ENCODE results near the gene DCXR.
A peak's percentile ranks its signal among the peaks of the same experiment; 100 is the strongest.
"Not testable (repeated sequence)": the region's sequence is repeated elsewhere in the genome, so short reads cannot be mapped to it uniquely, and the experiment has no call there.

The DCXR gene

GRCh38 chr17:82041144-82041814 is 3.8 kb upstream of the DCXR start:
- Histone ChIP-seq H3K27ac (ENCODE audit: low read depth, low read length) (no peak overlapping the region), H3K9ac (ENCODE audit: low read length in 5 of 5) (no peak overlapping the region), H3K27me3 (ENCODE audit: control insufficient read depth in 5 of 5, insufficient read depth in 4 of 5, low read length in 5 of 5) (no peaks in the 10 kb centered on the region), H3K9me3 (ENCODE audit: control insufficient read depth in 5 of 5, low read length in 5 of 5) (no peaks in the 10 kb centered on the region), H3K4me1 (ENCODE audit: control insufficient read depth in 5 of 5, insufficient read depth in 5 of 5, low read length in 5 of 5) (peaks cover 4 to 19% (median 12%) of the 10 kb centered on the region in 5 donors), H3K4me3 (ENCODE audit: low read depth in 1 of 5, low read length in 5 of 5) (no peak overlapping the region), H3K36me3 (ENCODE audit: control insufficient read depth in 5 of 5, insufficient read depth in 5 of 5, low read length in 5 of 5) (no peaks in the 10 kb centered on the region)

- Histone ChIP-seq H3K9ac (ENCODE audit: low read length in 5 of 5) (no peak overlapping the region), H3K4me1 (ENCODE audit: control insufficient read depth in 5 of 5, insufficient read depth in 5 of 5, low read length in 5 of 5) (peaks cover 4 to 27% (median 20%) of the 10 kb centered on the region in 5 donors), H3K36me3 (ENCODE audit: control insufficient read depth in 5 of 5, insufficient read depth in 5 of 5, low read length in 5 of 5) (peaks cover 0 to 3% (median 0%) of the 10 kb centered on the region in 5 donors), H3K27ac (ENCODE audit: low read depth, low read length) (no peak overlapping the region), H3K9me3 (ENCODE audit: control insufficient read depth in 5 of 5, low read length in 5 of 5) (no peaks in the 10 kb centered on the region), H3K4me3 (ENCODE audit: low read depth in 1 of 5, low read length in 5 of 5) (no peak overlapping the region), H3K27me3 (ENCODE audit: control insufficient read depth in 5 of 5, insufficient read depth in 4 of 5, low read length in 5 of 5) (no peaks in the 10 kb centered on the region)
Measured at GRCh38 chr17:82039695-82040299, 2.3 kb upstream of the DCXR start.

- not testable (repeated sequence) for H3K9me3 ChIP-seq (ENCODE audit: control insufficient read depth in 5 of 5, low read length in 5 of 5); H3K27me3 ChIP-seq (ENCODE audit: control insufficient read depth in 5 of 5, insufficient read depth in 4 of 5, low read length in 5 of 5); H3K36me3 ChIP-seq (ENCODE audit: control insufficient read depth in 5 of 5, insufficient read depth in 5 of 5, low read length in 5 of 5); H3K27ac ChIP-seq (ENCODE audit: low read depth, low read length); H3K4me3 ChIP-seq (ENCODE audit: low read depth in 1 of 5, low read length in 5 of 5); H3K9ac ChIP-seq (ENCODE audit: low read length in 5 of 5)
- peaks cover 4 to 29% (median 24%) of the 10 kb centered on the region in 5 donors for H3K4me1 ChIP-seq (ENCODE audit: control insufficient read depth in 5 of 5, insufficient read depth in 5 of 5, low read length in 5 of 5)
Measured at GRCh38 chr17:82038796-82039409, 1.4 kb upstream of the DCXR start.

GRCh38 chr17:82037889-82038195 is 345 bp upstream of the DCXR start:
- Histone ChIP-seq H3K27ac (ENCODE audit: low read depth, low read length) (peak overlapping the region; percentile 40), H3K27me3 (ENCODE audit: control insufficient read depth in 5 of 5, insufficient read depth in 4 of 5, low read length in 5 of 5) (no peaks in the 10 kb centered on the region), H3K9ac (ENCODE audit: low read length in 5 of 5) (peak overlapping the region in 2 of 5 donors; percentile 14 to 48), H3K4me3 (ENCODE audit: low read depth in 1 of 5, low read length in 5 of 5) (peak overlapping the region; percentile 53 to 69 (median 65)), H3K4me1 (ENCODE audit: control insufficient read depth in 5 of 5, insufficient read depth in 5 of 5, low read length in 5 of 5) (peaks cover 4 to 29% (median 24%) of the 10 kb centered on the region in 5 donors), H3K36me3 (ENCODE audit: control insufficient read depth in 5 of 5, insufficient read depth in 5 of 5, low read length in 5 of 5) (peaks cover 0 to 3% (median 0%) of the 10 kb centered on the region in 5 donors), H3K9me3 (ENCODE audit: control insufficient read depth in 5 of 5, low read length in 5 of 5) (no peaks in the 10 kb centered on the region)

DNA sequence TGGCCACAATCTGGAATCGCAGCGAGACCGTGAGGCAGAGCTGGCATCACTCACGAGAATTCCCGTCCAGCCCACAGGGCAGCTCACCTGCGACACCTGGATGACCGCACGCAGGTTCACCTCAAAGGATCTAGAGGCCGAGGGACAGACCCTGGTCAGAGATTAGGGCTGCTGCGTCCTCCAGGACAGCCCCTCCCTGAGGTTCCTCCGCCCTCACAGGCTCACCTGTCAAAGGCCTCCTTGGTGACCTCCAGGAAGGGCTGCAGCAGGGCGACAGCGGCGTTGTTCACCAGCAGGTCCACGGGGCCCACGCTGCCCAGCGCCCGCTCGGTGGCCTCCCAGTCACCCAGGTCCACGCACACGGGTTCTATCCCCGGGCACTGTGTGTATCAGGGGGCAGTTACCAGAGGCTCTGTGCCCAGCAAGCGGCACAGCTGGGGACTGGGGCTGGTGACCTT is 834 bp downstream of the DCXR start:
- Histone ChIP-seq H3K9ac (ENCODE audit: low read length in 5 of 5) (peak overlapping the region in 4 of 5 donors; percentile 70 to 91 (median 78)), H3K9me3 (ENCODE audit: control insufficient read depth in 5 of 5, low read length in 5 of 5) (no peaks in the 10 kb centered on the region), H3K4me1 (ENCODE audit: control insufficient read depth in 5 of 5, insufficient read depth in 5 of 5, low read length in 5 of 5) (peaks cover 4 to 39% (median 32%) of the 10 kb centered on the region in 5 donors), H3K36me3 (ENCODE audit: control insufficient read depth in 5 of 5, insufficient read depth in 5 of 5, low read length in 5 of 5) (peaks cover 0 to 3% (median 0%) of the 10 kb centered on the region in 5 donors), H3K27ac (ENCODE audit: low read depth, low read length) (peak overlapping the region; percentile 57), H3K4me3 (ENCODE audit: low read depth in 1 of 5, low read length in 5 of 5) (peak overlapping the region; percentile 45 to 70 (median 67)), H3K27me3 (ENCODE audit: control insufficient read depth in 5 of 5, insufficient read depth in 4 of 5, low read length in 5 of 5) (peaks cover 0 to 7% (median 0%) of the 10 kb centered on the region in 5 donors)

DNA sequence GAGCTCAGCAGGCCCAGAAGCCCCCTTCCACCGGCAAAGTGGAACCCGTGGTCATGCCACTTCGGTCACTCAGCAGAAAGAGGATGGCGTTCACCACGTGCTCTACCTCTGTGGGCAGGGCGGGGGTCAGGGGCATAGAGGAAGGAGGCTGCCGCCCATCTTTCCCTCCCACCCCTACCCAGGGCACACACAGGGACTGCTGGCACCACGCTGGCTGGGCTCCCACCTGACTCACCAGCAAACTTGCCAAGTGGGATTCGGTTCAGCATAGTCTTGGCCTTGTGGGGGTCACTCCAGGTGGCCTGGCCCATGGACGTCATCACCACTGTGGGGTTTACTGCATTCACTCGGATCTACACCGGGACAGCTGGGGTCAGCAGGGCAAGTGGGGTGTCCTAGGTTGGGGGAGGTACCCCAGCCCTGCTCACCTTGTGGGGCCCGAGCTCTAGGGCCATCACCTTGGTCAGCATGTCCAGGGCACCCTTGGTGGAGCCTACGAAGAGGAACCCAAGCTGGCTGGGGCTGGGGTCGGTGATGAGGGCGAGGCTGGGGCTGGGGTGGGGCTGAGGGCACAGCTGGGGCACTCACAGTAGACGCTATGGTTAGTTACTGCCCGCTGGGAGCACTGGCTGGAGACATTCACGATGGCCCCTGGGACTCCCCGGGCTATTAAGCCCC is 1.4 kb downstream of the DCXR start:
- Histone ChIP-seq H3K27me3 (ENCODE audit: control insufficient read depth in 5 of 5, insufficient read depth in 4 of 5, low read length in 5 of 5) (peaks cover 0 to 7% (median 0%) of the 10 kb centered on the region in 5 donors), H3K27ac (ENCODE audit: low read depth, low read length) (no peak overlapping the region), H3K9me3 (ENCODE audit: control insufficient read depth in 5 of 5, low read length in 5 of 5) (no peaks in the 10 kb centered on the region), H3K36me3 (ENCODE audit: control insufficient read depth in 5 of 5, insufficient read depth in 5 of 5, low read length in 5 of 5) (peaks cover 0 to 3% (median 0%) of the 10 kb centered on the region in 5 donors), H3K4me1 (ENCODE audit: control insufficient read depth in 5 of 5, insufficient read depth in 5 of 5, low read length in 5 of 5) (peaks cover 4 to 40% (median 34%) of the 10 kb centered on the region in 5 donors), H3K9ac (ENCODE audit: low read length in 5 of 5) (peak overlapping the region in 3 of 5 donors; percentile 70 to 91 (median 73)), H3K4me3 (ENCODE audit: low read depth in 1 of 5, low read length in 5 of 5) (peak overlapping the region in 4 of 5 donors; percentile 45 to 70 (median 66))

- no peak overlapping the region for H3K27ac ChIP-seq (ENCODE audit: low read depth, low read length)
- no peak overlapping the region for H3K4me3 ChIP-seq (ENCODE audit: low read depth in 1 of 5, low read length in 5 of 5)
- peak overlapping the region in 1 of 5 donors; percentile 41 for H3K9ac ChIP-seq (ENCODE audit: low read length in 5 of 5)
- H3K4me1 ChIP-seq (ENCODE audit: control insufficient read depth in 5 of 5, insufficient read depth in 5 of 5, low read length in 5 of 5), result peaks cover 4 to 46% (median 41%) of the 10 kb centered on the region in 5 donors
- H3K27me3 ChIP-seq (ENCODE audit: control insufficient read depth in 5 of 5, insufficient read depth in 4 of 5, low read length in 5 of 5), result peaks cover 0 to 7% (median 0%) of the 10 kb centered on the region in 5 donors
- H3K36me3 ChIP-seq (ENCODE audit: control insufficient read depth in 5 of 5, insufficient read depth in 5 of 5, low read length in 5 of 5), result peaks cover 0 to 3% (median 0%) of the 10 kb centered on the region in 5 donors
- H3K9me3 ChIP-seq (ENCODE audit: control insufficient read depth in 5 of 5, low read length in 5 of 5), result no peaks in the 10 kb centered on the region
Measured at GRCh38 chr17:82035488-82035887, 2.0 kb downstream of the DCXR start.

- Histone ChIP-seq H3K4me1 (ENCODE audit: control insufficient read depth in 5 of 5, insufficient read depth in 5 of 5, low read length in 5 of 5) (peaks cover 4 to 55% (median 47%) of the 10 kb centered on the region in 5 donors), H3K9me3 (ENCODE audit: control insufficient read depth in 5 of 5, low read length in 5 of 5) (no peaks in the 10 kb centered on the region), H3K27me3 (ENCODE audit: control insufficient read depth in 5 of 5, insufficient read depth in 4 of 5, low read length in 5 of 5) (peaks cover 0 to 7% (median 0%) of the 10 kb centered on the region in 5 donors), H3K36me3 (ENCODE audit: control insufficient read depth in 5 of 5, insufficient read depth in 5 of 5, low read length in 5 of 5) (peaks cover 0 to 3% (median 0%) of the 10 kb centered on the region in 5 donors), H3K27ac (ENCODE audit: low read depth, low read length) (no peak overlapping the region), H3K9ac (ENCODE audit: low read length in 5 of 5) (no peak overlapping the region), H3K4me3 (ENCODE audit: low read depth in 1 of 5, low read length in 5 of 5) (no peak overlapping the region)
Measured at GRCh38 chr17:82034371-82035011, 3.0 kb downstream of the DCXR start.

DNA sequence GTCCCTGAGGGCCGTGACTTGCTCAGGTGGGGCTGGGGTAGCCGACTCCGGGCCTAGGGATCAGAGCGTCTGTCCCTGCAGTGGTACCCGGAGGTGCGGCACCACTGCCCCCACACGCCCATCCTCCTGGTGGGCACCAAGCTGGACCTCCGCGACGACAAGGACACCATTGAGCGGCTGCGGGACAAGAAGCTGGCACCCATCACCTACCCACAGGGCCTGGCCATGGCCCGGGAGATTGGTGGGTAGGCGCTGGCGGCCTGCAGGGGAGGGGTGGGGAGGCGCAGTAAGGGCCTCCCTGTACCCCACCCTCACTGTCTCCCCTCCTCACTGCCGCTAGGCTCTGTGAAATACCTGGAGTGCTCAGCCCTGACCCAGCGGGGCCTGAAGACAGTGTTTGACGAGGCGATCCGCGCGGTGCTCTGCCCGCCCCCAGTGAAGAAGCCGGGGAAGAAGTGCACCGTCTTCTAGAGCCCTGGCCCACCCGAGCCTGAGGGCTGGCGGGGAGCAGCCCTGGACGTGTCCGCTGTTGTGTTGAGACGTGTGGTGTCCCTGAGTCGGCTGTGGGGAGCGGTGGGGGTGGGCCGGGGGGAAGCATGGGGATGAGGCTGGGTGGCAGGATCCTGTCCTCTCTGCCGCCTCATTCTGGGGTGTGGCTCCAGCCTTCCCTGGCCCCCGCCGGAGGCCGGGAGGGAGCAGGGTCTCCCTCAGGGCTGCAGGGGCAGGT is 4.0 kb downstream of the DCXR start:
- no peaks in the 10 kb centered on the region for H3K9me3 ChIP-seq (ENCODE audit: control insufficient read depth in 5 of 5, low read length in 5 of 5)
- peaks cover 4 to 52% (median 47%) of the 10 kb centered on the region in 5 donors for H3K4me1 ChIP-seq (ENCODE audit: control insufficient read depth in 5 of 5, insufficient read depth in 5 of 5, low read length in 5 of 5)

More for the DNA sequence above, 4.0 kb downstream of the DCXR start:
- Histone ChIP-seq H3K9ac (ENCODE audit: low read length in 5 of 5) (no peak overlapping the region), H3K27ac (ENCODE audit: low read depth, low read length) (no peak overlapping the region), H3K27me3 (ENCODE audit: control insufficient read depth in 5 of 5, insufficient read depth in 4 of 5, low read length in 5 of 5) (peaks cover 0 to 7% (median 0%) of the 10 kb centered on the region in 5 donors), H3K4me3 (ENCODE audit: low read depth in 1 of 5, low read length in 5 of 5) (no peak overlapping the region), H3K36me3 (ENCODE audit: control insufficient read depth in 5 of 5, insufficient read depth in 5 of 5, low read length in 5 of 5) (peaks cover 0 to 3% (median under 1%) of the 10 kb centered on the region in 5 donors)
